Memory B cell (primary cell): ENCODE data around the gene LRRC8A.
"Not testable (repeated sequence)": the region's sequence is repeated elsewhere in the genome, so short reads cannot be mapped to it uniquely, and the experiment has no call there.

Experiments used
- ATAC-seq: fragments of 150-1000 bp; cut with Tn5 transposase; 2 replicates; pipeline ENCODE4 v1.10.0; 2021; ENCODE audit warnings: low read depth, mild to moderate bottlenecking, moderate library complexity
- DNase-seq, 2 donors: peaks; one replicate each; pipeline ENCODE4 v3.0.0; 2022; ENCODE audit warnings: low spot score in 2 of 2
- H3K27ac Mint-ChIP-seq: one replicate; pipeline ENCODE4 v1.8.0; 2022; ENCODE audit warnings: mild to moderate bottlenecking, moderate library complexity, mixed read lengths
- H3K27me3 Mint-ChIP-seq: one replicate; pipeline ENCODE4 v1.8.0; 2022; ENCODE audit warnings: mixed read lengths
- H3K36me3 Mint-ChIP-seq: one replicate; pipeline ENCODE4 v1.8.0; 2022; ENCODE audit warnings: mild to moderate bottlenecking, mixed read lengths
- H3K4me1 Mint-ChIP-seq: one replicate; pipeline ENCODE4 v1.8.0; 2022; ENCODE audit warnings: mixed read lengths
- H3K4me3 Mint-ChIP-seq: one replicate; pipeline ENCODE4 v1.8.0; 2022; ENCODE audit warnings: mild to moderate bottlenecking, moderate library complexity, mixed read lengths
- H3K9me3 Mint-ChIP-seq: one replicate; pipeline ENCODE4 v1.8.0; 2022; ENCODE audit warnings: mixed read lengths

LRRC8A gene

DNA sequence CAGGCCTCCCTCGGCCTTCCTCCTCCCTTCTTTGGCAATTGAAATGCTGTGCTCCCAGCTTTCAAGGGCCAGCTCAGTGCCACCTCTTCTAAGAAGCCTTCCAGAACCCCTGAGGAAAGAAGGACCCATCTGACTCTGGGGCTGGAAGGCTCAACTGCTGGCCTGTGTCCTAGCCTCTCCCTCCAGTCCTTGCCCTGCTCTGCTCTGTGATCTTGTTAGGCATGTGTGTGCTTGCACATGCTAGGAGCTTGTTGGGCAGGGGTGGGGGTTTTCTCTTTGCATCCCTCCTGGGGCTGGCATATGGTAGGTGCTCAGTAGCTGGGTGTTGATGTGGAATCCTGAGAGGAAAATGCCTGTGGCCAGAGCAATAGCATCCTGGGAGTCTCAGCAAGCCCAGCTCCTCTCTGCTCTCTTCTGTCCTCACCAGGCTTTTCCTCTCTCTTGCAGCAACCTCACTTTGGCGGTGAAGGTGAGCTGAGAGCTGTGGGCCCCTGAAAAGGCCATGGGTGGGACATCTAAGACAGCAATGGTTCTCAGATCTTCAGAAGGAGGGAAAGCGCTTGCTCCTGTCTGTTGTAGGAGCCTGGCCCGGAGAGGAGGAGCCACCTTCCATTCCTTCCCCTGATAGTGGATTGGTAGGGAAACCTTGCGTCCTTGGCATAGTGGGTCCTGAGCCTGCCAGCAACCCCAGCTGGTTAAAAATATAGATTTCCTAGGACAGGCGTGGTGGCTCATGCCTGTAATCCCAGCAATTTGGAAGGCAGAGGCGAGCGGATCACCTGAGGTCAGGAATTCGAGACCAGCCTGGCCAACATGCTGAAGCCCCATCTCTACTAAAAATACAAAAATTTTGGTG, 55.6 kb downstream of the LRRC8A start:
- ATAC-seq: no peak
- no peaks in the 10 kb centered on the region for H3K9me3 Mint-ChIP-seq
- DNase-seq: no peak
- H3K36me3 Mint-ChIP-seq: no peaks in the 10 kb centered on the region
- no peaks in the 10 kb centered on the region for H3K27me3 Mint-ChIP-seq
- H3K4me3 Mint-ChIP-seq: no peak overlapping the region
- no peaks in the 10 kb centered on the region for H3K4me1 Mint-ChIP-seq
- no peak overlapping the region for H3K27ac Mint-ChIP-seq

DNA sequence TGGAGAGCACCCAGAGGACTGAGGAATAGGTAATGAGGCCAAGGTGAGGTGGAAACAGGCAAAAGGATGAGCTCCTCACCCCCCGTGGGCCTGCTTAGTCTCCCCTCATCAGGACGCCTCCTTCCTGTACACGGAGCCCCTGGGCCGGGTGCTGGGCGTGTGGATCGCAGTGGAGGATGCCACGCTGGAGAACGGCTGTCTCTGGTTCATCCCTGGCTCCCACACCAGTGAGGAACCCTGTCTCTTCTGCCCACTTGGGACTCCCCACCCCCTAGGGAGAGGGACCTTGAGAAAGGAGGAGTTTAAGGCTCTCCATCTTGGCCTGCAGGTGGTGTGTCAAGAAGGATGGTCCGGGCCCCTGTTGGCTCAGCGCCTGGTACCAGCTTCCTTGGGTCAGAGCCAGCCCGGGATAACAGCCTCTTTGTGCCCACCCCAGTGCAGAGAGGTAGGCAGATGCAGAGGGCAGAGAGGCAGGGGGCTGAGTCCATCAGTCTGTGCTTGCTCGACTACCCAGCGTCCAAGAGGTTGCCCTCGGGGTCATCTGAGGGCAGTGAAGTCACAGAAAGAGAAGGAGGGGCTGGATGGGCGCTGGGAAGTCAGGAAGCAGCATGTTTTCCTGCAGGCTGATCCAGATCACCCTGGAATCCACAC, 58.5 kb downstream of the LRRC8A start:
- Mint-ChIP-seq H3K36me3 (no peaks in the 10 kb centered on the region), H3K9me3 (no peaks in the 10 kb centered on the region), H3K27ac (no peak overlapping the region), H3K4me3 (no peak overlapping the region), H3K4me1 (no peaks in the 10 kb centered on the region), H3K27me3 (no peaks in the 10 kb centered on the region)
- DNase-seq (no peak), ATAC-seq (no peak)

DNA sequence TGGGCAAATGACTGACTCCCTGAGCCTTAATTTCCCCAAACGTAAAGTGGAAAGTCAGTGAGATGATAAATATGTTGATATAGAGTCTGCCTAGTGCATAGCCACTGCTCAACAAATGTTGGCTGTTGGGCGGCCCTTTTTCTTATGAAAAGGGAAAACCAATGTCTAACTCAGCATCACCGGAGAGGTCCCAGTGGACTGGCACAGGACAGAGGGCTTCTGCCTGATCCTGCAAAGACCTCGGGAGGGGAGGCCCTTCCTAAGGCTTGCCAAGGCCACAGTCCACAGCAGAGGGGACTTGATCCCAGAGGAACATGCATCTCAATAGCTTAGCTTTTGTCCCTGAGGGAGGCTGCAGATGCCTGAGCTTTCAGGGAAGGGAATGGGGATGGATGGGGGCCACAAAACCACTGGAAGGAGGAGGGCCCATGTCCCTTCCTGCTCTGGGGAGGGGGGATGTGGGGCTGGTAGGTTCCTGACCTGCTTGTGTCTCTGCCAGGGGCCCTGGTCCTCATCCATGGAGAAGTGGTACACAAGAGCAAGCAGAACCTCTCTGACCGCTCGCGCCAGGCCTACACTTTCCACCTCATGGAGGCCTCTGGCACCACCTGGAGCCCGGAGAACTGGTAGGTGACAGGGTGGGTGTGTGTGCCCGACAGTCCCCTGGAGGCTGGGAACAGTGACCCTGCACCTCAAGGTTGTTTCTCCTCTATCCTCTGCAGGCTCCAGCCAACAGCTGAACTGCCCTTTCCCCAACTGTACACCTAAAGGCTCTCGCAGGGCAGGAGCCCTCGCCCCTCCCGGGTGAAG, 59.2 kb downstream of the LRRC8A start:
- Mint-ChIP-seq H3K36me3 (peaks cover 2% of the 10 kb centered on the region), H3K27ac (no peak overlapping the region)
- no peak for DNase-seq

DNA sequence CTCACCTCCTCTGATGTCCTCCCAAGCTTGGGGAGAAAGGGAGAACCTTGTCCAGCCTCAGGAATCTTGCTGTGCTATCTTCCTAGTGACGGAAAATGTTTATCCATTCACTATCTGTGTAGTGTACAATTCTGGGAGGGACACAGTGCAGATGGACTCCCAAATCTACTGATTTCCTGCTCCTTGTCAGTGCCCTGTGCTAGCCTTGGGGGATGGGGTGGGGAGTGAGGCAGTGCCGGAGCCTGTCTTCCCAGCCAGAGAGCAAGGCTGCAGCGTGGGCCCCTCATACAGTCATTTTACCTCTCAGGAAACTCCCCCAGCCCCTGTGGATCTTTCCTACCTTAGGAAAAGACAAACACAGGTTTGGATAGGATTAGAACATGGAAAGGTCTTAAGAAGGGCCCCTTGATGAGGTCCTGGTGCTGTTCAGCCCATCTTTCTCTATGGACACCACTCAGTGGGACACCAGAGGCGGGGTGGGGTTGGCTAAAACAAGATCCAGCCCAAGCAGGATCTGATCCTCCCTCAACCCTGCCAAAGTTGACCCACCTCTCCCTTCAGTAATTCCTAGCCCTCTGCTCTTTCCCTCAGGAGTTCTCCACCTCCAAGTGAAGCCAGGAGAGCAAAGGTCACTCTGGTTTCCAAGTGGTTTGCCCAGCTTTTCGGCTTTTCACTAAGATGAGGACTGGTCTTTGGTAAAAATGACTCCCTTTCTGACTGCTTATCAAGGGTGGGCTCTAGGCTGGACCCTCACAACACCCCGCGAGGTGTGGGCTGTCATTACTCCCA, 62.1 kb downstream of the LRRC8A start:
- no peak for ATAC-seq
- no peak overlapping the region for H3K4me3 Mint-ChIP-seq
- H3K27ac Mint-ChIP-seq: no peak overlapping the region
- no peaks in the 10 kb centered on the region for H3K9me3 Mint-ChIP-seq
- H3K36me3 Mint-ChIP-seq: peaks cover 2% of the 10 kb centered on the region
- no peak for DNase-seq
- no peaks in the 10 kb centered on the region for H3K27me3 Mint-ChIP-seq
- peaks cover 15% of the 10 kb centered on the region for H3K4me1 Mint-ChIP-seq

More for the DNA sequence above, 59.2 kb downstream of the LRRC8A start:
- Mint-ChIP-seq H3K9me3 (no peaks in the 10 kb centered on the region), H3K4me3 (no peak overlapping the region), H3K4me1 (peaks cover 7% of the 10 kb centered on the region), H3K27me3 (no peaks in the 10 kb centered on the region)
- no peak for ATAC-seq

DNA sequence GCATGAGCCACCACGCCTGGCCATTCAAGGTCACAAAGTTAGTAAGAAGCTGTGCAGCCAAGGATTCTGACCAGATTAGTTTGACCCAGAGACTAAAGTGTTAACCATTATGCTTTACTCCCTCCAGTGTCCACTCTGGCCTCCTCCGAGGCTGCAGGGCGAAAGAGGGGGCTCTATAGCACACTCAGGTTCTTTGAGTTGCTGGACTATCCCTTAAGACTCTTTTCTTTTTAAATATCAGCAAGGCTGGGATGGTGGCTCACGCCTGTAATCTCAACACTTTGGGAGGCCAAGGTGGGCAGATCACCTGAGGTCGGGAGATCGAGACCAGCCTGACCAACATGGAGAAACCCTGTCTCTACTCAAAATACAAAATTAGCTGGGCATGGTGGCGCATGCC, 63.0 kb downstream of the LRRC8A start:
- not testable (repeated sequence) for H3K9me3 Mint-ChIP-seq

DNA sequence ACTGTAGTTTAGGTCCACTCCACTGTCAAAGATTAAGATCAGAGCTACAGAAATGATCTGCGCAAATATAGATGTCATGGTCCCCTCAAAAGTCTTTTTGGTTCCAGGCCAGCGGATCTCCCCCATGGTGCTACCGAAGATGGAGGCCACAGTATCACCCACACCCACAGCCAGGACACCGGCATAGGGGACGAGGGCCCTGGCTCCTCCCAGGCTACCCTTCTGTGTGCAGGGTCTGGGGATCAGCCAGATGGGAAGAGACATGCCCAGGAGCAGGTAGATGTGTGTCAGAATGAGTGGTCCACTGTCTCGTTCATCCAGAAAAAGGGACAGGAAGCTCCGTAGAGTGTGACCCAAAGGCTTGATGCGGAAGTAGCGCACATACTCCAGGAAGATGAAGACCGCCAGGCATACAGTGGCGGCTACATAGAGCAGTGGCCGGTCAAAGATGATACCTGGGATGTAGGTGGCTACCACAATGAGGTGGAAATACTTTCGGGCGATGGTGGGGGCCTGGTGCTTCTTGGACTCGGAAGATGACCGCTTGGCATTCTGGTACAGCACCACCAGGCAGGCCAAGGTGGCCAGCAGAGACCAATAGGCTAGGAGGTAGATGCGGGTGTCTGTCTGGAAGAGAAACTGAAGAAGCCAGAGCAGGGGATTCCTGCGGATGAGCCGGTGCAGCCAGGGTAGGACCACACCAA, 64.0 kb downstream of the LRRC8A start:
- DNase-seq (no peak), ATAC-seq (no peak)
- no peaks in the 10 kb centered on the region for H3K9me3 Mint-ChIP-seq
- peak overlapping the region; percentile 95 for H3K4me3 Mint-ChIP-seq
- peaks cover 15% of the 10 kb centered on the region for H3K4me1 Mint-ChIP-seq
- H3K27ac Mint-ChIP-seq: peak overlapping the region; percentile 14
- H3K36me3 Mint-ChIP-seq: peaks cover 2% of the 10 kb centered on the region
- no peaks in the 10 kb centered on the region for H3K27me3 Mint-ChIP-seq

More for the DNA sequence above, 63.0 kb downstream of the LRRC8A start:
- peak overlapping the region; percentile 24 for H3K4me3 Mint-ChIP-seq
- not testable (repeated sequence) for ATAC-seq, DNase-seq, H3K36me3 Mint-ChIP-seq, H3K27me3 Mint-ChIP-seq, H3K27ac Mint-ChIP-seq
- H3K4me1 Mint-ChIP-seq: peaks cover 15% of the 10 kb centered on the region

DNA sequence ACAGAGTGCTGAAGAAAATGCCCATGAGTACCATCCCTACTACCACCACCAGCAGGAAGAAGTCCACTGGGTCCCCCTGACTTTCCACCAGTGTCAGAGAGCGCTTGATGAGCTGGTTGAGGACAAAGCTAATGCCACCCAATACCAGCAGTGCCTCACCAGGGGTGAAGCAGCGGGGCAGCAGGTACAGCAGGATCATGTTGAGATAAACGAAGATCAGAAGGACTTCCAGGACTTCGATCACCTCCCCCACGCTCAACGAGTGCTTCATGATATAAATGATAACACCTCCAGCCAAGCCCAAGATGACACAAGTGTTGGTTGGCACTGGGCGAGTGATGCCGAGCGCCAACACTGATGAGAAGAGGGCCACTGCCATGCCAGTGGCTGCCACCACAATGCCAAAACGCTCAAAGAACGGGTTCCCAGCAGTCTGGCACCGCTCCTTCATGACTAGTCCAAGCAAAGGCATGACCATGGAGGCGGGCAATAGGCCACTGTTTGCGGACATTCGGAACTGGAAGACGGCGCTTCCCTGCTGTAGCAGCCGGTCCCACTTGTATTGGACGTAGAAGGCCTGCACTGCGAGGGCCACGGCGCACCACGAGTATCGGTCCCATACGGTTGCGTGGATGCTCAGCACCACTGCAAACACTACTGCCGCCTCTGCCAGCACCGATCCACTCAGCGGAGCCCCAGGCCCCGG, 64.8 kb downstream of the LRRC8A start:
- ATAC-seq (peak; percentile 2), DNase-seq (no peak)
- Mint-ChIP-seq H3K36me3 (peaks cover 2% of the 10 kb centered on the region), H3K4me3 (peak overlapping the region; percentile 95), H3K4me1 (peaks cover 15% of the 10 kb centered on the region), H3K27ac (peak overlapping the region; percentile 95), H3K9me3 (no peaks in the 10 kb centered on the region), H3K27me3 (no peaks in the 10 kb centered on the region)

DNA sequence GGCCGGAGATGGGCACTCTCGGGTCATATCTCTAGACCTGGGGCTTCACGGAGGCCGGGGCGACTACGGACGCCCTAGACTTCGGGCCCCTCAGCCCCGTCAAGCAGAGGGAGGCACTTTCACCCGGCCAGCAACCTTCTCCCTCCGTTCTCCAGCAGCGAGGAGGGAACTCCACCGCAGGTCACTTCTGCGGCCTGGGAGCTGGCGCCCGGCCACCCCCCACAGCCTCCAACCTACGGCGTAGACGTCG, 65.3 kb downstream of the LRRC8A start:
- H3K4me3 Mint-ChIP-seq: peak overlapping the region; percentile 95
- ATAC-seq (no peak), DNase-seq (no peak)
- H3K27ac Mint-ChIP-seq: peak overlapping the region; percentile 95
- H3K36me3 Mint-ChIP-seq: peaks cover 2% of the 10 kb centered on the region
- peaks cover 15% of the 10 kb centered on the region for H3K4me1 Mint-ChIP-seq
- no peaks in the 10 kb centered on the region for H3K27me3 Mint-ChIP-seq
- H3K9me3 Mint-ChIP-seq: no peaks in the 10 kb centered on the region

DNA sequence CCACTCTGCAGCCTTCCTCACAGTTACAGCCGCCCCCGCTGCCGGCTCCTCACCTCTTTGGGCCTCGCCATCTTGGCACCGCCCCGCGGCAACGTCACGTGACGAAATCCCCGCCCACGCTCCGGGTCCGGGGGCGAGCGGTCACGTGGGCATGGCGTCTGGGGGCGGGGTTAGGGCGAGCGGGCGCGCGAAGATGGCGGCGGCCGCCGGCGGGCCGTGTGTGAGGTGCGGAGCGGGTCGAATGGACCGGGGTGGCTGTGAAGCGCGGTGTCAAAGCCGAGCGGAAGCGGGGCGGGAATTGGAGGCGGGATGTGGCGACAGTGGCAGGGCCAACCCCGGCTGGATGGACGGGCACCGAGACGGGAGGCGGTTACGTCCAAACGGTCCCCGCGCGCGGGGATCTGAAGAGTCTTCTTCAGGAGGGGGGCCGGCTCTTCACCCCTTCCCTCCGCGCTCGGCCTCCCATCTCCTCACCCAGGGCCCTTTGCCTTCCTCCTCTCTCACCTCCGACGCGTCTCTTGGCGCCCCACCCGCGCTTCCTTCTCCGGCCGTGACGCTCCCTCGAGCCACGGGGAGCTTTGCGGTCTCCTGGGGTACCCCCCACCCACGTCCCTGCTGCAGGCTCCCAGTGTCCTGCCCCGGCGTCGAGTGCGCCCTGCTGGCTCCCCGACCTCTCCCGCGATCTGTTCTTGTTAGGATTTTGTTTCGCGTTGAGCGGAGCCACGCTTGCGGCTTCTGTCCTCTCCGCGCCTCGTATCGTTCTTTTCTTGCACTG, 65.8 kb downstream of the LRRC8A start, which contains the start of the genes DOLK and NUP188:
DOLK (minus strand) TSS at position 77 of the 775 bp plus-strand sequence. CDS start 300 bp downstream, outside the sequence.
NUP188 (plus strand) TSS at position 173 of the 775 bp plus-strand sequence; CDS start at position 194, 21 bp downstream.
- H3K9me3 Mint-ChIP-seq: no peaks in the 10 kb centered on the region
- peak within 1 kb of the TSS; percentile 95 for H3K4me3 Mint-ChIP-seq
- peak; percentile 86 for ATAC-seq
- H3K27me3 Mint-ChIP-seq: no peaks in the 10 kb centered on the region
- H3K27ac Mint-ChIP-seq: peak within 1 kb of the TSS; percentile 95
- peaks cover 2% of the 10 kb centered on the region for H3K36me3 Mint-ChIP-seq
- DNase-seq: peak; percentile 99
- H3K4me1 Mint-ChIP-seq: peaks cover 15% of the 10 kb centered on the region

DNA sequence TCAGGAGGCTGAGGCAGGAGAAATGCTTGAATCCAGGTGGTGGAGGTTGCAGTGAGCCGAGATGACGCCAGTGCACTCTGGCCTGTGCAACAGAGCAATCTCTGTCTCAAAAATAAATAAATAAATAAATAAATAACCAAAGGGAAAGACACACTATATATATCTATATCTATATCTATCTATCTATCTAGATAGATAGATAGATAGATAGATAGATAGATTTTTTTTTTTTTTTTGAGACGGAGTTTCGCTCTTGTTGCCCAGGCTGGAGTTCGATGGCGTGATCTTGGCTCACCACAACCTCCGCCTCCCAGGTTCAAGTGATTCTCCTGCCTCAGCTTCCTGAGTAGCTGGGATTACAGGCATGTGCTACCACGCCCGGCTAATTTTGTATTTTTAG, 79.5 kb downstream of the LRRC8A start:
- H3K4me3 Mint-ChIP-seq, H3K27ac Mint-ChIP-seq, H3K4me1 Mint-ChIP-seq, ATAC-seq, H3K9me3 Mint-ChIP-seq, DNase-seq, H3K27me3 Mint-ChIP-seq: not testable (repeated sequence)
- H3K36me3 Mint-ChIP-seq: peaks cover 23% of the 10 kb centered on the region
